Spleen (tissue), 7 donors: Measurements from ENCODE around the gene SHC3.

Experiments
- POLR2AphosphoS5 ChIP-seq, 3 donors: sonication (generic); formaldehyde crosslinking; IDR thresholded peaks; one replicate each; pipeline ENCODE4 v1.5.1; 2017; ENCODE audit warnings: antibody characterized with exemption in 3 of 3
- TF ChIP-seq, protein P1 (sequence below), 11 experiments: fragments of 200-600 bp in 7 of 11; fragments of 450-650 bp in 4 of 11; sonication (generic) in 4 of 11; IDR thresholded peaks in 8 of 11; conservative IDR thresholded peaks in 3 of 11; 1 replicate in 7 of 11; 2 replicates in 4 of 11; pipeline versions ENCODE4 v1.4.0 to v1.8.0; 2016 to 2021; ENCODE audit warnings: antibody characterized with exemption in 11 of 11, inconsistent platforms in 4 of 11, mild to moderate bottlenecking in 1 of 11
- donor health status: DM: no; HTN: no; CAD: no; lungs with moderate emphysema.
- donor health status: DM: no; HTN: no; CAD: no.
- donor health status: DM: no; HTN: no; CAD: no.

DNA sequence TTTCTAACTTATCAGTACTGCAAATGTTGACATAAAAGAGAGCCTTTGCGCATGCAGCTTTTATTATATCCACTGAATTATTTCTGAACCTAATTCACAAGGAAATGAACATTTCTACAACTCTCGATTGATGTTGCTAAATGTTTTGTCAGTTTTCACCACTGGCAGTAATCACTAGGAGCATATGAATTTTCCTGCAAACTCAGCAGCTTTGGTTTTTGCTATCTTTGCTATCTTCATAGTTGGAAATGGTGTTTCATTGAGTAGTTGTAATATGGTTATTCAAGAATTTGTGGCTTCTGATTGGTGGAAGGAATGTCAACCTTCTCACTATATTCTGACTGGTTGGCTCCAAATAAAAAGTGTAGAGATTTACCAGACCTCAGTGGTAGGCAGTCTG lies 8.9 kb upstream of the SHC3 start:
- TF ChIP-seq, protein P1, sequence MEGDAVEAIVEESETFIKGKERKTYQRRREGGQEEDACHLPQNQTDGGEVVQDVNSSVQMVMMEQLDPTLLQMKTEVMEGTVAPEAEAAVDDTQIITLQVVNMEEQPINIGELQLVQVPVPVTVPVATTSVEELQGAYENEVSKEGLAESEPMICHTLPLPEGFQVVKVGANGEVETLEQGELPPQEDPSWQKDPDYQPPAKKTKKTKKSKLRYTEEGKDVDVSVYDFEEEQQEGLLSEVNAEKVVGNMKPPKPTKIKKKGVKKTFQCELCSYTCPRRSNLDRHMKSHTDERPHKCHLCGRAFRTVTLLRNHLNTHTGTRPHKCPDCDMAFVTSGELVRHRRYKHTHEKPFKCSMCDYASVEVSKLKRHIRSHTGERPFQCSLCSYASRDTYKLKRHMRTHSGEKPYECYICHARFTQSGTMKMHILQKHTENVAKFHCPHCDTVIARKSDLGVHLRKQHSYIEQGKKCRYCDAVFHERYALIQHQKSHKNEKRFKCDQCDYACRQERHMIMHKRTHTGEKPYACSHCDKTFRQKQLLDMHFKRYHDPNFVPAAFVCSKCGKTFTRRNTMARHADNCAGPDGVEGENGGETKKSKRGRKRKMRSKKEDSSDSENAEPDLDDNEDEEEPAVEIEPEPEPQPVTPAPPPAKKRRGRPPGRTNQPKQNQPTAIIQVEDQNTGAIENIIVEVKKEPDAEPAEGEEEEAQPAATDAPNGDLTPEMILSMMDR (IDR thresholded peaks at IDR 0.05 in 8 of 11, conservative IDR thresholded peaks at IDR 0.05 in 3 of 11) = no peak
- no peak for TF ChIP-seq POLR2AphosphoS5 (IDR thresholded peaks at IDR 0.05)
